OCI-LY7 (cell line): Measurements from ENCODE around the gene NOS2. TPM values are rescaled to one million over a fixed set of nuclear protein-coding genes. Genes with fewer than 3 reads are reported as not detected.

Experiments used
- BruUV-seq: library from RNA; stranded (reverse); fragments of 400-500 nt; replicated peaks from 2 replicates; lab custom pipeline; 2021; lab: Mats Ljungman, UMichigan
- CTCF ChIA-PET: fragments of 300-600 bp; sonication (Branson Sonifier 250); formaldehyde crosslinking; loops from one replicate; lab custom pipeline; 2022; ENCODE audit warnings: antibody characterized with exemption; ENCODE audit not compliant: unreplicated experiment; lab: Charles Lee
- POLR2A ChIA-PET: fragments of 300-600 bp; sonication (Branson Sonifier 250); formaldehyde crosslinking; loops from one replicate; lab custom pipeline; 2022; ENCODE audit warnings: antibody characterized with exemption; lab: Charles Lee
- DNase-seq: peaks from one replicate; pipeline ENCODE4 v3.0.0-alpha.2; 2015; ENCODE audit warnings: low spot score
- H2AFZ ChIP-seq: fragments of 200-600 bp; sonication (generic), shearing (Covaris generic); 2 replicates; pipeline ENCODE4 v1.6.1; 2014; ENCODE audit warnings: mild to moderate bottlenecking, antibody characterized with exemption, low read length, moderate library complexity
- H3K27ac ChIP-seq: fragments of 200-600 bp; sonication (generic); 2 replicates; pipeline ENCODE4 v1.5.1; 2014; ENCODE audit warnings: mixed run types, low read depth, mild to moderate bottlenecking, moderate library complexity, low read length, inconsistent platforms; ENCODE audit not compliant: poor library complexity, severe bottlenecking
- H3K36me3 ChIP-seq: fragments of 200-600 bp; sonication (generic); 2 replicates; pipeline ENCODE4 v1.6.1; 2014; ENCODE audit warnings: mild to moderate bottlenecking, antibody characterized with exemption, low read length, moderate library complexity, mixed read lengths; ENCODE audit not compliant: insufficient read depth
- H3K4me1 ChIP-seq: fragments of 200-600 bp; sonication (generic); 2 replicates; pipeline ENCODE4 v1.5.1; 2014; ENCODE audit warnings: mild to moderate bottlenecking, low read length; ENCODE audit not compliant: insufficient read depth, poor library complexity, severe bottlenecking
- H3K4me2 ChIP-seq: fragments of 200-600 bp; sonication (generic); 2 replicates; pipeline ENCODE4 v1.6.1; 2014; ENCODE audit warnings: mild to moderate bottlenecking, low read length
- H3K4me3 ChIP-seq: fragments of 200-600 bp; sonication (generic); 2 replicates; pipeline ENCODE4 v1.5.1; 2014; ENCODE audit warnings: mild to moderate bottlenecking, low read depth, low read length; ENCODE audit not compliant: poor library complexity, severe bottlenecking
- H3K79me2 ChIP-seq: fragments of 200-600 bp; sonication (generic); 2 replicates; pipeline ENCODE4 v1.6.1; 2016; ENCODE audit warnings: low read depth, mild to moderate bottlenecking, low read length, moderate library complexity, mixed read lengths; ENCODE audit not compliant: insufficient read depth
- H3K9me2 ChIP-seq: fragments of 200-600 bp; sonication (generic); 2 replicates; pipeline ENCODE4 v1.6.1; 2016; ENCODE audit warnings: mild to moderate bottlenecking, low read length, mixed read lengths; ENCODE audit not compliant: insufficient read depth
- H3K9me3 ChIP-seq: fragments of 200-600 bp; sonication (generic); 2 replicates; pipeline ENCODE4 v1.6.1; 2014; ENCODE audit warnings: mild to moderate bottlenecking, mixed run types, low read length, mixed read lengths
- H4K20me1 ChIP-seq: fragments of 200-600 bp; sonication (generic); 2 replicates; pipeline ENCODE4 v1.6.1; 2014; ENCODE audit warnings: mild to moderate bottlenecking, antibody characterized with exemption, low read length, moderate library complexity, mixed read lengths; ENCODE audit not compliant: insufficient read depth
- CTCF ChIP-seq: fragments of 200-600 bp; sonication (generic); conservative IDR thresholded peaks from 2 replicates; pipeline ENCODE4 v1.5.1; 2014; ENCODE audit warnings: mild to moderate bottlenecking, antibody characterized with exemption, low read length, moderate library complexity, mixed read lengths
- EZH2phosphoT487 ChIP-seq: fragments of 200-600 bp; sonication (generic); IDR thresholded peaks from 2 replicates; pipeline ENCODE4 v1.6.1; 2018; ENCODE audit warnings: low read depth, borderline replicate concordance, mild to moderate bottlenecking, mixed run types, antibody characterized with exemption, low read length, moderate library complexity, mixed read lengths
- intact Hi-C: fragments of 100-400 bp; cut with micrococcal nuclease; formaldehyde crosslinking; loops from one replicate; pipeline ENCODE4 v1.10.0; 2022; ENCODE audit not compliant: unreplicated experiment
- total RNA-seq, 2 experiments: library from RNA; depleted of rRNA in 1 of 2; stranded (reverse); fragments of >200 nt in 1 of 2; shearing (Covaris generic) in 1 of 2; gene quantifications; 2 replicates each; pipeline ENCODE4 v1.2.3, GENCODE V29; 2014 to 2022

NOS2 gene
- total RNA-seq, 2 experiments from 2014 or later, result not detected

- Histone ChIP-seq H4K20me1 (no peaks in the 10 kb centered on the region), H2AFZ (no peak overlapping the region), H3K4me2 (no peak overlapping the region), H3K79me2 (no peaks in the 10 kb centered on the region), H3K9me3 (no peaks in the 10 kb centered on the region), H3K4me3 (no peak overlapping the region), H3K27ac (no peak overlapping the region), H3K4me1 (no peaks in the 10 kb centered on the region), H3K36me3 (no peaks in the 10 kb centered on the region), H3K9me2 (no peaks in the 10 kb centered on the region)
- ChIA-PET CTCF (no interaction called here), POLR2A (no interaction called here)
- BruUV-seq, result no TSS peak
- no peak for DNase-seq
- TF ChIP-seq CTCF, result no peak
- TF ChIP-seq EZH2phosphoT487, result no peak
- intact Hi-C loops, result no loop called here
These were observed 7.0 kb downstream of the NOS2 start for GRCh38 chr17:27793168-27793905.

GRCh38 chr17:27792095-27792494 is 8.2 kb downstream of the NOS2 start:
- no peaks in the 10 kb centered on the region for H3K9me2 ChIP-seq
- H3K36me3 ChIP-seq, result no peaks in the 10 kb centered on the region
- no peak overlapping the region for H3K27ac ChIP-seq
- ChIA-PET CTCF (no interaction called here), POLR2A (no interaction called here)
- BruUV-seq, result no TSS peak
- H3K4me2 ChIP-seq, result no peak overlapping the region
- TF ChIP-seq EZH2phosphoT487, result no peak
- TF ChIP-seq CTCF, result no peak
- no peaks in the 10 kb centered on the region for H3K9me3 ChIP-seq
- H3K4me3 ChIP-seq, result no peak overlapping the region
- intact Hi-C loops, result no loop called here
- H2AFZ ChIP-seq, result no peak overlapping the region
- H4K20me1 ChIP-seq, result no peaks in the 10 kb centered on the region
- no peak for DNase-seq
- no peaks in the 10 kb centered on the region for H3K79me2 ChIP-seq
- H3K4me1 ChIP-seq, result no peaks in the 10 kb centered on the region

- no peak overlapping the region for H3K4me2 ChIP-seq
- DNase-seq, result no peak
- H3K36me3 ChIP-seq, result no peaks in the 10 kb centered on the region
- ChIA-PET CTCF (no interaction called here), POLR2A (no interaction called here)
- H2AFZ ChIP-seq, result no peak overlapping the region
- no peak for TF ChIP-seq CTCF
- no peak for TF ChIP-seq EZH2phosphoT487
- intact Hi-C loops, result no loop called here
- H3K9me2 ChIP-seq, result no peaks in the 10 kb centered on the region
- H3K4me3 ChIP-seq, result no peak overlapping the region
- H3K79me2 ChIP-seq, result no peaks in the 10 kb centered on the region
- H3K9me3 ChIP-seq, result no peaks in the 10 kb centered on the region
- H3K4me1 ChIP-seq, result no peaks in the 10 kb centered on the region
- H4K20me1 ChIP-seq, result no peaks in the 10 kb centered on the region
- BruUV-seq, result no TSS peak
- H3K27ac ChIP-seq, result no peak overlapping the region
These were observed 11.4 kb downstream of the NOS2 start for GRCh38 chr17:27788919-27789318.
